ENCODE measurements around the gene GTPBP1.

The GTPBP1 gene

GRCh38 chr22:38719196-38719595 lies 13.5 kb downstream of the GTPBP1 start:
- no peak overlapping the region for H3K27ac ChIP-seq
- TF ChIP-seq ZFX (IDR thresholded peaks at IDR 0.05) = no peak
- TF ChIP-seq CTCF (conservative IDR thresholded peaks at IDR 0.05) = no peak

DNA sequence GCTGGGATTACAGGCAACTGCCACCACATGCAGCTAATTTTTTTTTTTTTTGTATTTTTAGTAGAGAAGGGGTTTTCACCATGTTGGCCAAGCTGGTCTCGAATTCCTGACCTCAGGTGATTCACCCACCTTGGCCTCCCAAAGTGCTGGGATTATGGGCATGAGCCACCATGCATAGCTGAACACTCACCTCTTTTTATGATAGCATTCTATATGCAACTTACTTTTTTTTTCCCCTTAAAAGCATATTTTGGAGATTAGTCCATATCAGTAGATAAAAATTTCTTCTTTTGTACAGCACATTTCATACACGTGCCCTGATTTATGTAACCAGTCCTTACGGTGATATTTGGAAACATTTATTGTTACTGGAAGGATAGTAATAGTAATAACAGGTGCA lies 14.6 kb downstream of the GTPBP1 start:
- TF ChIP-seq CTCF (conservative IDR thresholded peaks at IDR 0.05) = no peak
- TF ChIP-seq ZFX (IDR thresholded peaks at IDR 0.05) = no peak
- H3K27ac ChIP-seq = no peak overlapping the region

- H3K27ac ChIP-seq = no peak overlapping the region
- TF ChIP-seq ZFX (IDR thresholded peaks at IDR 0.05) (no peak), CTCF (conservative IDR thresholded peaks at IDR 0.05) (no peak)
Observed at GRCh38 chr22:38721551-38721950, 15.8 kb downstream of the GTPBP1 start.

DNA sequence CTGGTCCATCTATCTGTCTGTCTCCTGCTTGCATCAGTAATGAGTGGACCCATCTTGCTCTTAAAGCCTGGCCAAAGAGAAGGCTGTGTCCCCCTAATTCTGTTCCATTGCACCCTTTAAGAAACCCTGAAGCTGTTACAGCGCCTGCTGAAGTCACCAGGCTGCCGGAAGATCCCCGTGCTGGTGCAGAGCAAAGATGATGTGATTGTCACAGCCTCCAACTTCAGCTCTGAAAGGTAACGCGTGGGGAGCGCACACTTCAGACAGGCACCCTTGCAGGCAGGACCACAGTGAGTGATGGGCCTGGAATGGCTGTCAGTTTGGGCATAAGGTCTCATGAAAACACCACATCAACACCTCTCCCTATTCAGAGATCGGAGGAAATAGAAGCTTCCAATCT lies 18.4 kb downstream of the GTPBP1 start:
- TF ChIP-seq CTCF (conservative IDR thresholded peaks at IDR 0.05) = no peak
- TF ChIP-seq ZFX (IDR thresholded peaks at IDR 0.05) = no peak
- no peak overlapping the region for H3K27ac ChIP-seq

DNA sequence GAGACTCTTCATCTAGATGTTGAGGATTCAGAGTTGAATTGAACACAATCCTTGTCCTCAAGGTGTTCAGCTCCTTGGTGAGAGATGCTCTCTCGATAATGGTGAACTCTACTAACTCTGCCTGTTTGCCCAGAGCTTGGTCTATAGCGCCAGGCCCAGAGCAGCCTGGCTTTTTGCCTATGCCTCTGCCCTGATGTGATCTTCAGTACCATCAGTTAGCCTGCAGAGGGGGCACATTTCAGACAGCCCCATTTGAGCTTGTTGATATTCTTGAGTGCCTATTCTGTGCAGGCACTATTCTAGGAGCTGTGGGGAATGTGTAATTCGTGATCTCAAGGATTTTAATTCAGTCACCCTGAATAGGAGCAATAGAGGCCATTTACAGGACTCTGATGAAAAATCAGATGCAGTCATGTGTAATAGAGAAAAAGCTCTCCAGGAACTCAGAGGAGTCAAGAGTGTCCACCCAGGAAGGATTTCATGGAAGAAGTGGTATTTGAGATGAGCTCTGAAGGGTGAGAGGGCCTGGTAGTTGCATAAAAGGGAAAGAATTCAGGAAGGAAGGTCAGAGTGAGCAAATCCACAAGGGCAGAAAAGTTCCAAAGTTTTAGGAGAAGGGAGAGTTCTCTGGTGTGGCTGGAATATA lies 19.3 kb downstream of the GTPBP1 start:
- no peak overlapping the region for H3K27ac ChIP-seq
- TF ChIP-seq CTCF (conservative IDR thresholded peaks at IDR 0.05) = peak; percentile 65
- no peak for TF ChIP-seq ZFX (IDR thresholded peaks at IDR 0.05)

GRCh38 chr22:38725900-38726655 lies 20.3 kb downstream of the GTPBP1 start:
- no peak overlapping the region for H3K27ac ChIP-seq
- TF ChIP-seq CTCF (conservative IDR thresholded peaks at IDR 0.05) = no peak
- no peak for TF ChIP-seq ZFX (IDR thresholded peaks at IDR 0.05)

DNA sequence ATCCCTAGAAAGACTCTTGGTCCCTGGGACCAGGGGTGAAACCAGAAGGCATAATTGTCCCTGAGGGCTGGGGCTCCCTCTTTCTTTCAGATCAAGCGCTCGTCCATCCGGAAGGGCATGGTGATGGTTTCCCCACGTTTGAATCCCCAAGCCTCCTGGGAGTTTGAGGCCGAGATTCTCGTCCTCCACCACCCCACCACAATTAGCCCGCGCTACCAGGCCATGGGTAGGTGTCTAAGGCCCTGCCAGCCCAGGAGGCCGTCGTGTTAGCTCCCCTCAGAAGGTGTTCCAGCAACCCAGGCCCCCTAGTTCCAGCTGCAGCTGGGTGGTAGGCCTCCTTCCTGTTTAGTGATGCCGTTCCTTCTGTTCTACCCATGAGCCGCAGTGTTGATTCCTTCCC lies 21.4 kb downstream of the GTPBP1 start:
- no peak overlapping the region for H3K27ac ChIP-seq
- TF ChIP-seq ZFX (IDR thresholded peaks at IDR 0.05) (no peak), CTCF (conservative IDR thresholded peaks at IDR 0.05) (no peak)
